Mucosa of descending colon (tissue), 3 donors: ENCODE data around the gene ASB2. TPM values are rescaled to one million over a fixed set of nuclear protein-coding genes. Genes with fewer than 3 reads are reported as not detected.
A peak's percentile ranks its signal among the peaks of the same experiment; 100 is the strongest.

Experiments
- ATAC-seq: fragments of 200-7000 bp; cut with Tn5 transposase; one replicate; pipeline ENCODE4 v1.9.1; 2020; ENCODE audit warnings: mild to moderate bottlenecking, moderate library complexity
- DNase-seq, 3 donors: peaks; one replicate each; pipeline ENCODE4 v3.0.0-alpha.2; 2020
- H3K36me3 ChIP-seq: fragments of 200-600 bp; one replicate; pipeline ENCODE4 v1.8.0; 2021; ENCODE audit warnings: low read depth, mild to moderate bottlenecking
- H3K4me1 ChIP-seq: fragments of 200-600 bp; one replicate; pipeline ENCODE4 v1.8.0; 2021; ENCODE audit warnings: low read depth, mild to moderate bottlenecking
- H3K4me3 ChIP-seq: fragments of 200-600 bp; one replicate; pipeline ENCODE4 v1.8.0; 2021; ENCODE audit warnings: mild to moderate bottlenecking
- H3K9me3 ChIP-seq: fragments of 200-600 bp; one replicate; pipeline ENCODE4 v1.8.0; 2021; ENCODE audit warnings: mild to moderate bottlenecking
- intact Hi-C, 2 donors: fragments of 100-400 bp; cut with DNase I in 1 of 2; cut with micrococcal nuclease in 1 of 2; formaldehyde crosslinking; loops; one replicate each; pipeline versions ENCODE4 v1.11.0 to v1.11.1; 2022; cut with DNase I, micrococcal nuclease
- total RNA-seq, 3 donors: library from RNA; stranded (reverse); fragmentation: NEBNext Ultra II Directional in 2 of 3; extraction: Animal tissue kit (Norgen Biotek cat#: 25700) in 2 of 3; gene quantifications; one replicate each; pipeline versions ENCODE4 v1.2.1 to v1.2.4, GENCODE V29; 2021 to 2023
- TF ChIP-seq, protein P1 (sequence below): fragments of 200-600 bp; IDR thresholded peaks from one replicate; pipeline ENCODE4 v1.8.0; 2022; ENCODE audit warnings: antibody characterized with exemption, mild to moderate bottlenecking
- donor health status: DM: no; HTN: no; CAD: no; lungs with moderate emphysema.
- donor health status: DM: no; HTN: no; CAD: no.
- donor health status: DM: no; HTN: yes; CAD: no.

The ASB2 gene
- total RNA-seq, 3 donors from 2014 or later: 5.2 to 89.1 (median 8.8) TPM

DNA sequence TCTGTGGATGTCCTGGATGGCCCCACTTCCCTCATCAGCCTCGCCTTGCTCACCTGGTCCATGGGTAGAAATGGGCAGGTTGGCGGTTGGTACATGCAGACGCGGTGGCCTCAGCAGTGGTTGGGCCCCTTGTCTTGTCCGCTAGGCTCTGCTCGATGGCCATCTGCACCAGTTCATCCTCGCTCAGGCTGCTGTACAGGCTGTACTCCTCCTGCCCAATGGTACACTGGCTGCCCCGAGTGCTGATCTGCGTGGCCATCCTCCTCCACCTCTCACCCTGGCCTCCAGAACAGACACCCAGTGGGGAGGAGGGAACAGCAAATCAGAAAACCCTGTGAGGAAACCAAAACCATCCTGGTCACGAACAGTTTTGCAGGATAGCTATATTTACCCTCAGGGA is 12.1 kb downstream of the ASB2 start:
- no peaks in the 10 kb centered on the region for H3K36me3 ChIP-seq
- no peaks in the 10 kb centered on the region for H3K4me1 ChIP-seq
- ATAC-seq (no peak), DNase-seq (no peak)
- H3K4me3 ChIP-seq: no peak overlapping the region
- H3K9me3 ChIP-seq: no peaks in the 10 kb centered on the region
- TF ChIP-seq, protein P1, sequence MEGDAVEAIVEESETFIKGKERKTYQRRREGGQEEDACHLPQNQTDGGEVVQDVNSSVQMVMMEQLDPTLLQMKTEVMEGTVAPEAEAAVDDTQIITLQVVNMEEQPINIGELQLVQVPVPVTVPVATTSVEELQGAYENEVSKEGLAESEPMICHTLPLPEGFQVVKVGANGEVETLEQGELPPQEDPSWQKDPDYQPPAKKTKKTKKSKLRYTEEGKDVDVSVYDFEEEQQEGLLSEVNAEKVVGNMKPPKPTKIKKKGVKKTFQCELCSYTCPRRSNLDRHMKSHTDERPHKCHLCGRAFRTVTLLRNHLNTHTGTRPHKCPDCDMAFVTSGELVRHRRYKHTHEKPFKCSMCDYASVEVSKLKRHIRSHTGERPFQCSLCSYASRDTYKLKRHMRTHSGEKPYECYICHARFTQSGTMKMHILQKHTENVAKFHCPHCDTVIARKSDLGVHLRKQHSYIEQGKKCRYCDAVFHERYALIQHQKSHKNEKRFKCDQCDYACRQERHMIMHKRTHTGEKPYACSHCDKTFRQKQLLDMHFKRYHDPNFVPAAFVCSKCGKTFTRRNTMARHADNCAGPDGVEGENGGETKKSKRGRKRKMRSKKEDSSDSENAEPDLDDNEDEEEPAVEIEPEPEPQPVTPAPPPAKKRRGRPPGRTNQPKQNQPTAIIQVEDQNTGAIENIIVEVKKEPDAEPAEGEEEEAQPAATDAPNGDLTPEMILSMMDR: no peak
- intact Hi-C loops: no loop called here

DNA sequence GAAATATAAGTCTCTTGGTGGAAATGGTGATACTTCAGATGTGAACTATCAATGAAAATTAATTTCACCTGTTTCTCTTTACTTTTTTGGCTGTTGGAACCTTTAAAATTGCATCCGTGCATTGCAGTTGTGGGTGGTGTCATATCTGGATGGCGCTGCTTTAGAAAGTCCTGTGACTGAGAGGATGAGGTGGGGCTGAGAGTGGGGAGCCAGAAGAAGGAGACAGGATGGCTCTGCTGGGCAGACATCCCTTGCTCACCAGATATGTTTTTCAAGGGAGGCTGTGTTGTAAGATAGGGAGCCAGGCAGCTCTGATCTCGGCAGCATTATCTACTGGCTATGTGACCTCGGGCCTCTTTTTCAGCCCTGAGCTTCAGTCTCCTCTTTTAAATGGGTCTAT is 12.7 kb downstream of the ASB2 start:
- Histone ChIP-seq H3K36me3 (no peaks in the 10 kb centered on the region), H3K9me3 (no peaks in the 10 kb centered on the region), H3K4me1 (peaks cover under 1% of the 10 kb centered on the region), H3K4me3 (no peak overlapping the region)
- intact Hi-C loops: no loop called here
- TF ChIP-seq, protein P1: no peak
- ATAC-seq (no peak), DNase-seq (no peak)

DNA sequence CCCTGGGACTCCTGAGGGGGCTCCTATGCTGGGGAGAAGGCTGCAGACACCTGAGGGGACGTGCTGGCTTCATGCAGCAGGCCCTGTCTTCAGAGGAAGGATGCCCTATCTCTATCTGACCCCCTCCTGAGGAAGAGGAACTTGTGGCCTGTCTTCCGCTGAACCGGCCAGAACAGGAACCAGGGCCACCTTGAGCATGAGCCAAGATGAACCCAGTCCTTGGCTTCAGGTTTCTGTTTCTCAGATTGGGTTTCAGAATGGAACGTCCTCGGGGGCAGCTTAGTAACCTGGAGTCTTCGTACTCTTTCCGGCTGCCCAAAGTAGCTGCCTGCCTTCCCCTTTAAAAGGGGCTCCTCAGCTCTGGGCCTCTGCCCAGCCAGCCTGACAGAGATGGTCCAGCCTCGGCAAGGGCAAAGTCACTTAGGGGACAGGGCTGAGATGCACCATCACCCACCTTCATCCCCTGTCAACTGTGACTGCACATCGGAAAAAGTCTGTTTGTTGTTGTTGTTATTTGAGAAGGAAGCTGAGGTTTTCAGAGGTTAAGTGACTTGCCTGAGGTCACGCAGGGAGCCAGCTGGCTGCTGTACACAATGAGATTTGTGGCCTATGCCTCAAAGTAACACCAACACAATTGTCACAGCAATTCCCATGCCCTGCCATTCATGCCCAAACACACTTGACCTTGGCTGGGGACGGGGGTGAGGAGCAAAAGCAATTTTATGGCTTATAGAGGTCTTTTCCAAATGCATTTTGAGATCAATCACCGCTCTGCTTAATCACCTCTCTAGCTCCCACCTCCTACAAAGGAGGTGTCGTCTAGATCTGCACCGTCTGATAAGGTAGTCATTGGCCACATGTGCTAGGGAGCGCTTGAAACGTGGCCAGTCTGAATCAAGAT is 13.4 kb downstream of the ASB2 start:
- H3K36me3 ChIP-seq: no peaks in the 10 kb centered on the region
- peak; percentile 69 for ATAC-seq
- TF ChIP-seq, protein P1: no peak
- DNase-seq: peak; percentile 38 to 78 (median 50)
- no peak overlapping the region for H3K4me3 ChIP-seq
- no peaks in the 10 kb centered on the region for H3K9me3 ChIP-seq
- H3K4me1 ChIP-seq: peaks cover 7% of the 10 kb centered on the region
- intact Hi-C loops: no loop called here

DNA sequence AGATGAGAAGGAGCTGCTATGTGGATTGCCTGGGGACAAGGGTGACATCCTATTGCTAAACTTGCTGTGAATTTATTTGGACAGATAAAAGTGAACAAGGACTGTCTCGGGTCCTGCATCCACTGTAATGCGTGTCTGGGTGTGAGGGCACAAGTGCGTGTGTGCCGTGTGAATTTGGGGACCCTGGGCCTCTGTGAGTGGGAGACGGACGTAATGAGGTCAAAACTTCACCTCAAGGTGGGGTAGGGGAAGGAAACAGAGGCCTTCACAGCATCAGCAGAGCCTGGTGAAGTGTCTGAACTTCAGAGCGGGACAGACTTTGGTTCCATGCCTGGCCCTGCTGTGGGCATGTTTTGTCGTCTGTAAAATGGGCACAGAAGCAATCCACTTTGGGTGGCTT is 14.8 kb downstream of the ASB2 start:
- H3K36me3 ChIP-seq: no peaks in the 10 kb centered on the region
- H3K4me1 ChIP-seq: peaks cover 11% of the 10 kb centered on the region
- intact Hi-C loops: no loop called here
- no peak overlapping the region for H3K4me3 ChIP-seq
- ATAC-seq: no peak
- no peak for DNase-seq
- TF ChIP-seq, protein P1: no peak
- no peaks in the 10 kb centered on the region for H3K9me3 ChIP-seq

DNA sequence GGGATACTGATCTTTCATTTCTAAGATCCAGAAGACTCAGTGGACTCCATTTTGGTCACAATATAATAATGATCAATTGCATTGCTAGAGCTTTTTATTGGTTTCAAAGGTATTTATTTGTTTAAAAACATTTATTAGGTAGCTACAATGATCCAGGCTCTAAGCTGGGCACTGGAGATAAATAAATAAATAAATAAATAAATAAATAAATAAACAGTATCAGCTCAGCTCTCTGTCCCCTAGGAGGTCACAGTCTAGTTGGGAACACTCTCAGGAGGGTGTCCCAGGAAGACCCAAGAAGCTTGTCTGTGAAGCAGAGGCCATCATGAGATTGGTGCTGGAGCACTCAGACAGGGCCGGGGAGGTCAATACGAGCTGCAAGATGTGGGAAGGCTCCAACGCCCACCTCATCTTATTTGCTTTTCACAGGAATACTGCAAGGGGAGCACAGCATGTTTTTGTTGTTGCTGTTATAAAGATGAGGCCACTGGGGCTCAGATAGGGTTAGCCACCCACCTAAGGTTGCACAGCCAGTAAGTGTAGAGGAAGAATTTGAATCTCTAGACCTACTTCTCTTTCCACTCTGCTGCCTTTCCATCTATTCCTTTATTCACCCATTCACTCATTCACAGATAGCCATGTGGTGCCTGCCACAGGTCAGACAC is 15.5 kb downstream of the ASB2 start:
- Histone ChIP-seq H3K4me3 (no peak overlapping the region), H3K9me3 (no peaks in the 10 kb centered on the region), H3K36me3 (no peaks in the 10 kb centered on the region), H3K4me1 (peaks cover 11% of the 10 kb centered on the region)
- no peak for ATAC-seq
- intact Hi-C loops: no loop called here
- TF ChIP-seq, protein P1: no peak
- no peak for DNase-seq
